AG04449 (cell line): ENCODE measurements around the gene EGFLAM.
"Not testable (repeated sequence)": the region's sequence is repeated elsewhere in the genome, so short reads cannot be mapped to it uniquely, and the experiment has no call there.

Source experiments
- CTCF ChIA-PET: fragments of 350-600 bp; formaldehyde crosslinking; extraction: SDS; loops from one replicate; lab custom pipeline; 2021; ENCODE audit warnings: antibody characterized with exemption; lab: Yijun Ruan, JAX
- POLR2A ChIA-PET: fragments of 400-600, 350-600 bp; formaldehyde crosslinking; extraction: SDS; loops from one replicate; lab custom pipeline; 2020; ENCODE audit warnings: antibody characterized with exemption, inconsistent platforms; lab: Yijun Ruan, JAX
- DNase-seq: peaks from one replicate; pipeline ENCODE4 v3.0.0-alpha.2; 2010; ENCODE audit warnings: low read depth, low spot score
- H3K4me3 ChIP-seq: 2 replicates; pipeline ENCODE4 v1.5.1; 2011; ENCODE audit warnings: low read depth, mild to moderate bottlenecking, control low read depth, low read length
- TF ChIP-seq, protein P1 (sequence below): IDR thresholded peaks from one replicate; pipeline ENCODE4 v1.5.1; 2011; ENCODE audit warnings: mild to moderate bottlenecking, moderate library complexity, low read length, control low read depth, inconsistent platforms; ENCODE audit not compliant: insufficient read depth; ENCODE audit errors: missing control alignments

EGFLAM gene

DNA sequence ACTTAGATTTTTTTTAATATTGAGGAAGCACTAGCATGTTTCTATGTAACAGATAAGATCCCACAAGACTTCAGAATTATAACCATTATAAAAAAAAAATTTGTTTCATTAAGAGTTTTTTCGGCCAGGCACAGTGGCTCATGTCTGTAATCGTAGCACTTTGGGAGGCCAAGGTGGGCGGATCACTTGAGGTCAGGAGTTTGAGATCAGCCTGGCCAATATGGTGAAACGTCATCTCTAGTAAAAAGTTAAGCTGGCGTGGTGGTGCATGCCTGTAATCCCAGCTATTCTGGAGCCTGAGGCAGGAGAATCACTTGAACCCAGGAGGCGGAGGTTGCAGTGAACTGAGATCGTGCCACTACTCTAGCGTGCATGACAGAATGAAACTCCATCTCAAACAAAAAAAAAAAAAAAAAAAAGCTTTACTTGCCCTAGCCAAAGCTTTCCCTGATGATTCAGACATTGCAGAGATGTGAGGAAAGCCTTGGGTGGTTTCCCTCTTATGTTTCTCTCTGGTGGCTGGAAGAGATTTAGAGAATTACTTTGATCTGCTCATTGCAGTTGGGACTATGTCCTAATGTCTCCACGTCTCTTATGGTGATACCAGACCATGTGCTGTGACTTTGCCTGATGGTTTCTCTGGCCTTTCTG, 65.4 kb downstream of the EGFLAM start:
- TF ChIP-seq, protein P1, sequence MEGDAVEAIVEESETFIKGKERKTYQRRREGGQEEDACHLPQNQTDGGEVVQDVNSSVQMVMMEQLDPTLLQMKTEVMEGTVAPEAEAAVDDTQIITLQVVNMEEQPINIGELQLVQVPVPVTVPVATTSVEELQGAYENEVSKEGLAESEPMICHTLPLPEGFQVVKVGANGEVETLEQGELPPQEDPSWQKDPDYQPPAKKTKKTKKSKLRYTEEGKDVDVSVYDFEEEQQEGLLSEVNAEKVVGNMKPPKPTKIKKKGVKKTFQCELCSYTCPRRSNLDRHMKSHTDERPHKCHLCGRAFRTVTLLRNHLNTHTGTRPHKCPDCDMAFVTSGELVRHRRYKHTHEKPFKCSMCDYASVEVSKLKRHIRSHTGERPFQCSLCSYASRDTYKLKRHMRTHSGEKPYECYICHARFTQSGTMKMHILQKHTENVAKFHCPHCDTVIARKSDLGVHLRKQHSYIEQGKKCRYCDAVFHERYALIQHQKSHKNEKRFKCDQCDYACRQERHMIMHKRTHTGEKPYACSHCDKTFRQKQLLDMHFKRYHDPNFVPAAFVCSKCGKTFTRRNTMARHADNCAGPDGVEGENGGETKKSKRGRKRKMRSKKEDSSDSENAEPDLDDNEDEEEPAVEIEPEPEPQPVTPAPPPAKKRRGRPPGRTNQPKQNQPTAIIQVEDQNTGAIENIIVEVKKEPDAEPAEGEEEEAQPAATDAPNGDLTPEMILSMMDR, result no peak
- H3K4me3 ChIP-seq, result no peak overlapping the region
- peak; percentile 16 for DNase-seq
- CTCF ChIA-PET, result no interaction called here
- POLR2A ChIA-PET, result no interaction called here

DNA sequence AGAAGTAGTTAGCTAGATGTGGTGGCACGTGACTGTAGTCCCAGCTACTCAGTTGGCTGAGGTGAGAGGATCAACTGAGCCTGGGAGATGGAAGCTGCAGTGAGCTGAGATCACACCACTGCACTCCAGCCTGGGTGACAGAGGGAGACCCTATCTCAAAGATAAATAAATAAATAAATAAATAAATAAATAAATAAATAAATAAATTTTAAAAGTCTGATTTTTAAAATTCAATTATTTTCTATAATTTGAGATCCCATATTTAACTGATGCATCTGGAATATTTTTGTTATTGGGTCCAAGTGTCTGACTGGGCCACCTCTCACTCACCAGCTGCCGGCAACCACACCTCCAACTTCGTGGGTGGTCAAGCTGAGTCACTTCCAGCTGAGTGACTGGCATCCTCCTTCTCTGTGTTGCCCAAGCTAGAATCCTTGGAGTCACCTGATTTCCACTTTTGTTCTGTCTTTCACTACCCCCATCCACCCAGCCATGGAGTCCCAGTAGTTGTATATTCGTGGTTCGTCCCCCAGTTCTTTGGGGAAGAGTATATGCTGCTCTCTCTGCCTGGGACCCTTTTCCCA, 70.9 kb downstream of the EGFLAM start:
- no peak overlapping the region for H3K4me3 ChIP-seq
- POLR2A ChIA-PET, result no interaction called here
- CTCF ChIA-PET, result no interaction called here
- TF ChIP-seq, protein P1, result no peak
- DNase-seq, result no peak

DNA sequence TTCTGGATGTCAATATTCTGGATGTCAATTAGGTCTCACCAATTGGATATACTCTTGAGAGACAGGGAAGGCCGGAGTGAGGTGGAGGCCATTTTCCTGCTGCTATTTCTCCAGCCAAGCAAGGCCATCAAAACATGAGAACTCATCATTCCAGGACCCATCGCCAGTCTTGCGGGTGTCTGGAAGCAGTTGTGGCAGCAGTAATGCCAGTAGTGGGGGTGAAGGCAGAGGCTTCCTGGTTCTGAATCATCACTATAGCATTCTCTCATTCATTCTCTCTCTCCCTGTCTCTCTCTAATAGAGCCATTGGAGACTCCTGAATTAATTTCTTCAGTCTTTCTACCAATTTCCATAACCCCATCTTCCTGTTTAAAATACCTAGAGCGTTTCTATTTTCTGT, 71.8 kb downstream of the EGFLAM start:
- CTCF ChIA-PET, result no interaction called here
- TF ChIP-seq, protein P1, result no peak
- no peak for DNase-seq
- POLR2A ChIA-PET, result no interaction called here
- H3K4me3 ChIP-seq, result no peak overlapping the region

DNA sequence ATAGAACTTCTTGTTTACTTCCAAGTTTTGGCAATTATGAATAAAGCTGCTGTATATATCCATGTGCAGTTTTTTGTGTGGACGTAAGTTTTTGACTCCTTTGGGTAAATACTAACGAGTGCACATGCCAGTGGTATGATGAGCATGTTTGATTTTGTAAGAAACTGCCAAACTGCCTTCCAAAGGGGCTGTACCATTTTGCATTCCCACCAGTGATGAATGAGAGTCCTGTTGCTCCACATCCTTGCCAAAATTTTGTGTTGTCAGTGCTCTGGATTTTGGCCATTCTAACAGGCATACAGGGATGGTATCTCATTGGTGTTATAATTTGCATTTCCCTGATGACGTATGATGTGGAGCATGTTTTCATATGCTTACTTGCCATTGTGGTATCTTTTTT, 73.5 kb downstream of the EGFLAM start:
- DNase-seq, result no peak
- ChIA-PET CTCF (no interaction called here), POLR2A (no interaction called here)
- TF ChIP-seq, protein P1, result no peak
- no peak overlapping the region for H3K4me3 ChIP-seq

DNA sequence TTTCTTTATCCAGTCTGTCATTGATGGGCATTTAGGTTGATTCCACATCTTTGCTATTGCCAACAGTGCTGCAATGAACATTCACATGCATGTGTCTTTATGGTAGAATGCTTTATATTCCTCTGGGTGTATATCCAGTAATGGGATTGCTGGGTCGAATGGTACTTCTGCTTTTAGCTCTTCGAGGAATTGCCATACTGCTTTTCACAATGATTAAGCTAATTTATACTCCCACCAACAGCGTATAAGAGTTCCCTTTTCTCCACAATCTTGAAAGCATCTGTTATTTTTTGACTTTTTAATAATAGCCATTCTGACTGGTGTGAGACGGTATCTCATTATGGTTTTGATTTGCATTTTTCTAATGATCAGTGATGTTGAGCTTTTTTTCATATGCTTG, 74.8 kb downstream of the EGFLAM start:
- DNase-seq, POLR2A ChIA-PET, CTCF ChIA-PET, H3K4me3 ChIP-seq: not testable (repeated sequence)

DNA sequence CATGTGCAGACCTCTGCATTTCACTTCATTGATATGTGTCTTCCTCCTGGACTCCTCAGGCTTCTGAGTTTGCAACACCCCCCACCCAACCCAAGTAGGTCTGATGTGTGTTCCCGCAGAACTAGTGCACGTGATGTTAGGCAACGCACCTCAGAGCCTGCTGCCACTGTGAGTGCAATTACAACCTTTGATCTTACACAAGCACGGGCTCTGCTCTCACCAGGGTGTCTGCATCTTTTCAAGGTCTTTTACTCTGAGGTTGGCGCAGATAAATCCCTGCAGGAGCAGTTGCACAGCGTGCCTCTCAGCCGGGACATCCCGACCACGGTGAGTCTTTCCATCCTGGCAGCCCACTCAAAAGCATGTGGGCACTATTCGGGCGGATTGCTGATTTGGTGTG, 80.1 kb downstream of the EGFLAM start:
- ChIA-PET CTCF (no interaction called here), POLR2A (no interaction called here)
- no peak overlapping the region for H3K4me3 ChIP-seq
- DNase-seq, result no peak
- TF ChIP-seq, protein P1, result no peak

DNA sequence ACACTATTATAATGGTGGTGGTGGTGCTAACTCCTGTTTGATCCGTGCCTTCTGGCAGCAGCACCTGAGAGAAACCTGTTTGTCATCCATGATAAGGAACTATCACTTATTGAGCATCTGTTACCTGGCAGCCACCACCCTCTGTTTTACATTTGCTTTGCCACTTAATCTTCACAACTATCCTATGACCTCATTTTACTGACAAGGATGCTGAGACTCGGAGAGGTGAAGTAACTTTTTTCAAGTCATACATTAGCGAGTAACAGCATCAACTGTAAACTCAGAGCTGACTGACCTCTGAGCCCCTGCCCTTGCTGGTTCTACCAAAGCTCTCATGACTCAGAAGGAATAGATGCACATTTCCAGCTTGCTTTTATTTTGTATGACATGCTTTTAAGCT, 81.1 kb downstream of the EGFLAM start:
- CTCF ChIA-PET, result no interaction called here
- H3K4me3 ChIP-seq, result no peak overlapping the region
- POLR2A ChIA-PET, result no interaction called here
- no peak for DNase-seq
- TF ChIP-seq, protein P1, result no peak
